ENCODE measurements around the gene KIAA1755.
"Not testable (repeated sequence)": the region's sequence is repeated elsewhere in the genome, so short reads cannot be mapped to it uniquely, and the experiment has no call there.

Gene KIAA1755

GRCh38 chr20:38266426-38266825 lies 5.9 kb upstream of the KIAA1755 start:
- DNase-seq (ENCODE audit: low read depth), result no peak

GRCh38 chr20:38262931-38263330 lies 2.4 kb upstream of the KIAA1755 start:
- no peak for DNase-seq (ENCODE audit: low read depth)

GRCh38 chr20:38261054-38261390 lies 487 bp upstream of the KIAA1755 start:
- no peak for DNase-seq (ENCODE audit: low read depth)

- no peak for DNase-seq (ENCODE audit: low read depth)
These were observed 534 bp downstream of the KIAA1755 start for GRCh38 chr20:38260025-38260377.

- DNase-seq (ENCODE audit: low read depth), result no peak
These were observed 1.9 kb downstream of the KIAA1755 start for GRCh38 chr20:38258545-38259215.

- no peak for DNase-seq (ENCODE audit: low read depth)
These were observed 3.6 kb downstream of the KIAA1755 start for GRCh38 chr20:38256966-38257365.

GRCh38 chr20:38256021-38256420 lies 4.5 kb downstream of the KIAA1755 start:
- DNase-seq (ENCODE audit: low read depth), result no peak

GRCh38 chr20:38255393-38255792 lies 5.1 kb downstream of the KIAA1755 start:
- no peak for DNase-seq (ENCODE audit: low read depth)

GRCh38 chr20:38254621-38255020 lies 5.9 kb downstream of the KIAA1755 start:
- DNase-seq (ENCODE audit: low read depth), result not testable (repeated sequence)

GRCh38 chr20:38253571-38253970 lies 7.0 kb downstream of the KIAA1755 start:
- DNase-seq (ENCODE audit: low read depth), result no peak

GRCh38 chr20:38252292-38253288 lies 7.9 kb downstream of the KIAA1755 start:
- DNase-seq (ENCODE audit: low read depth), result no peak

GRCh38 chr20:38251441-38251840 lies 9.1 kb downstream of the KIAA1755 start:
- DNase-seq (ENCODE audit: low read depth), result not testable (repeated sequence)

- no peak for DNase-seq (ENCODE audit: low read depth)
These were observed 9.9 kb downstream of the KIAA1755 start for GRCh38 chr20:38250609-38251008.

- DNase-seq (ENCODE audit: low read depth), result peak; percentile 56
These were observed 10.8 kb downstream of the KIAA1755 start for GRCh38 chr20:38249536-38250310.

- DNase-seq (ENCODE audit: low read depth), result no peak
These were observed 12.4 kb downstream of the KIAA1755 start for GRCh38 chr20:38248133-38248532.

- DNase-seq (ENCODE audit: low read depth), result not testable (repeated sequence)
These were observed 12.8 kb downstream of the KIAA1755 start for GRCh38 chr20:38247725-38248124.

- no peak for DNase-seq (ENCODE audit: low read depth)
These were observed 13.4 kb downstream of the KIAA1755 start for GRCh38 chr20:38247166-38247509.

- no peak for DNase-seq (ENCODE audit: low read depth)
These were observed 14.0 kb downstream of the KIAA1755 start for GRCh38 chr20:38246357-38247165.

- no peak for DNase-seq (ENCODE audit: low read depth)
These were observed 14.8 kb downstream of the KIAA1755 start for GRCh38 chr20:38245753-38246152.

GRCh38 chr20:38243709-38244020 lies 16.9 kb downstream of the KIAA1755 start:
- no peak for DNase-seq (ENCODE audit: low read depth)

- DNase-seq (ENCODE audit: low read depth), result no peak
These were observed 17.5 kb downstream of the KIAA1755 start for GRCh38 chr20:38242848-38243708.
